ENCODE measurements around the gene SCNN1A. TPM values are rescaled to one million over a fixed set of nuclear protein-coding genes. Genes with fewer than 3 reads are reported as not detected.
A peak's percentile ranks its signal among the peaks of the same experiment; 100 is the strongest.

The SCNN1A gene
- total and polyA plus RNA-seq, 2 of the 4 experiments (the other 2 are of a cell fraction) = 0.41 TPM; not detected in 1

DNA sequence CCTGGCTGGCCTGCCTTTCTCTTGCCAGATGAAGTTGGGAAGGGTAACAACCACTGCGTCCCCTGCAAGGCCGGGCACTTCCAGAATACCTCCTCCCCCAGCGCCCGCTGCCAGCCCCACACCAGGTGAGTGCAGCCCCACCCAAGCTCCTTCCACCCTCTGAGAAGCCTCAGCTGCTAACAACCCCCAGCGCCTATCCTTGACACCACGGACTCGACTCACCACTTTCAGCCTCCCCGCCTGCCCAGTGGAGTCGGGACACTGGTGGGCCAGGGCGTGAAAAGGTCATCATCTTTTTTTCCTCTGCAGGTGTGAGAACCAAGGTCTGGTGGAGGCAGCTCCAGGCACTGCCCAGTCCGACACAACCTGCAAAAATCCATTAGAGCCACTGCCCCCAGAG, 10.7 kb upstream of the SCNN1A start:
- no TSS peak for BruUV-seq (replicated peaks)
- H4K20me1 ChIP-seq (ENCODE audit: insufficient read depth, low read length) = peaks cover 7% of the 10 kb centered on the region; the same call in 1 of the 2 replicates
- H2BK15ac ChIP-seq (ENCODE audit: low read depth, low read length) = no peak overlapping the region
- H3K27ac ChIP-seq (ENCODE audit: insufficient read depth, low read length) = no peak overlapping the region
- in situ Hi-C loops (cut with MboI; ENCODE audit: low sequenced_read_pairs) (no loop called here), intact Hi-C loops (cut with micrococcal nuclease) (no loop called here), dilution Hi-C loops (cut with HindIII; ENCODE audit: low sequenced_read_pairs, unreplicated experiment) (no loop called here)
- TF ChIP-seq, protein P1, sequence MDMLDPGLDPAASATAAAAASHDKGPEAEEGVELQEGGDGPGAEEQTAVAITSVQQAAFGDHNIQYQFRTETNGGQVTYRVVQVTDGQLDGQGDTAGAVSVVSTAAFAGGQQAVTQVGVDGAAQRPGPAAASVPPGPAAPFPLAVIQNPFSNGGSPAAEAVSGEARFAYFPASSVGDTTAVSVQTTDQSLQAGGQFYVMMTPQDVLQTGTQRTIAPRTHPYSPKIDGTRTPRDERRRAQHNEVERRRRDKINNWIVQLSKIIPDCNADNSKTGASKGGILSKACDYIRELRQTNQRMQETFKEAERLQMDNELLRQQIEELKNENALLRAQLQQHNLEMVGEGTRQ (IDR thresholded peaks at IDR 0.05; ENCODE audit: low read depth, low read length) = no peak
- no peak for TF ChIP-seq SMC3 (IDR thresholded peaks at IDR 0.05; ENCODE audit: low read depth, low read length)
- TF ChIP-seq RCOR1 (IDR thresholded peaks at IDR 0.05; ENCODE audit: insufficient replicate concordance, low read length) = no peak
- TF ChIP-seq CEBPB (IDR thresholded peaks at IDR 0.05; ENCODE audit: low read depth, low read length) = no peak
- no peak for TF ChIP-seq MAZ (IDR thresholded peaks at IDR 0.05; ENCODE audit: borderline replicate concordance, low read depth, low read length)
- no peak for TF ChIP-seq BHLHE40 (IDR thresholded peaks at IDR 0.05; ENCODE audit: low read depth, low read length)
- no peak for TF ChIP-seq FOS (IDR thresholded peaks at IDR 0.05; ENCODE audit: low read depth, low read length)
- TF ChIP-seq MXI1 (IDR thresholded peaks at IDR 0.05; ENCODE audit: borderline replicate concordance, low read depth, low read length) = no peak
- TF ChIP-seq RFX5 (IDR thresholded peaks at IDR 0.05; ENCODE audit: low read depth, low read length) = no peak
- TF ChIP-seq, protein P2, sequence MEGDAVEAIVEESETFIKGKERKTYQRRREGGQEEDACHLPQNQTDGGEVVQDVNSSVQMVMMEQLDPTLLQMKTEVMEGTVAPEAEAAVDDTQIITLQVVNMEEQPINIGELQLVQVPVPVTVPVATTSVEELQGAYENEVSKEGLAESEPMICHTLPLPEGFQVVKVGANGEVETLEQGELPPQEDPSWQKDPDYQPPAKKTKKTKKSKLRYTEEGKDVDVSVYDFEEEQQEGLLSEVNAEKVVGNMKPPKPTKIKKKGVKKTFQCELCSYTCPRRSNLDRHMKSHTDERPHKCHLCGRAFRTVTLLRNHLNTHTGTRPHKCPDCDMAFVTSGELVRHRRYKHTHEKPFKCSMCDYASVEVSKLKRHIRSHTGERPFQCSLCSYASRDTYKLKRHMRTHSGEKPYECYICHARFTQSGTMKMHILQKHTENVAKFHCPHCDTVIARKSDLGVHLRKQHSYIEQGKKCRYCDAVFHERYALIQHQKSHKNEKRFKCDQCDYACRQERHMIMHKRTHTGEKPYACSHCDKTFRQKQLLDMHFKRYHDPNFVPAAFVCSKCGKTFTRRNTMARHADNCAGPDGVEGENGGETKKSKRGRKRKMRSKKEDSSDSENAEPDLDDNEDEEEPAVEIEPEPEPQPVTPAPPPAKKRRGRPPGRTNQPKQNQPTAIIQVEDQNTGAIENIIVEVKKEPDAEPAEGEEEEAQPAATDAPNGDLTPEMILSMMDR (conservative IDR thresholded peaks at IDR 0.05; ENCODE audit: low read depth, low read length) = no peak
- TF ChIP-seq, protein P3, sequence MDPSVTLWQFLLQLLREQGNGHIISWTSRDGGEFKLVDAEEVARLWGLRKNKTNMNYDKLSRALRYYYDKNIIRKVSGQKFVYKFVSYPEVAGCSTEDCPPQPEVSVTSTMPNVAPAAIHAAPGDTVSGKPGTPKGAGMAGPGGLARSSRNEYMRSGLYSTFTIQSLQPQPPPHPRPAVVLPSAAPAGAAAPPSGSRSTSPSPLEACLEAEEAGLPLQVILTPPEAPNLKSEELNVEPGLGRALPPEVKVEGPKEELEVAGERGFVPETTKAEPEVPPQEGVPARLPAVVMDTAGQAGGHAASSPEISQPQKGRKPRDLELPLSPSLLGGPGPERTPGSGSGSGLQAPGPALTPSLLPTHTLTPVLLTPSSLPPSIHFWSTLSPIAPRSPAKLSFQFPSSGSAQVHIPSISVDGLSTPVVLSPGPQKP (IDR thresholded peaks at IDR 0.05; ENCODE audit: borderline replicate concordance, low read depth, low read length) = no peak
- no peak for TF ChIP-seq POLR2A (IDR thresholded peaks at IDR 0.05; ENCODE audit: low read depth, low read length)
- no peak for TF ChIP-seq MAFK (IDR thresholded peaks at IDR 0.05; ENCODE audit: low read depth, low read length)
- TF ChIP-seq CHD1 (IDR thresholded peaks at IDR 0.05; ENCODE audit: low read depth, low read length) = no peak
- peaks cover 36% of the 10 kb centered on the region for H3K9me1 ChIP-seq (ENCODE audit: insufficient read depth, low read length)
- H4K5ac ChIP-seq (ENCODE audit: low read depth, low read length) = no peak overlapping the region
- peaks cover 20% of the 10 kb centered on the region for H3K4me1 ChIP-seq (ENCODE audit: control insufficient read depth, insufficient read depth, low read length)
- no peak overlapping the region for H4K91ac ChIP-seq (ENCODE audit: insufficient read depth, low read depth, low read length)
- no peak overlapping the region for H4K8ac ChIP-seq (ENCODE audit: low read depth in 2 of 2, low read length in 2 of 2)
- no peak for DNase-seq
- H3K79me1 ChIP-seq (ENCODE audit: low read depth in 1 of 2, low read length in 2 of 2) = peaks cover 27 to 59% of the 10 kb centered on the region in 2 experiments; a peak in 3 of 4 replicates
- H2AK9ac ChIP-seq (replicated peaks; ENCODE audit: low read depth, low read length, poor library complexity) = no peak overlapping the region
- POLR2A ChIA-PET (ENCODE audit: unreplicated experiment) = no interaction called here
- no peak overlapping the region for H2BK120ac ChIP-seq (ENCODE audit: low read depth, low read length)
- H3K4me3 ChIP-seq (ENCODE audit: insufficient read depth, low read depth, low read length) = no peak overlapping the region
- no peak overlapping the region for H2AK5ac ChIP-seq (ENCODE audit: low read depth, low read length)
- no peak overlapping the region for H3K14ac ChIP-seq (replicated peaks; ENCODE audit: low read depth, low read length)
- H3K56ac ChIP-seq (ENCODE audit: extremely low read depth, insufficient read depth, low read length) = no peak overlapping the region
- H2AFZ ChIP-seq (replicated peaks; ENCODE audit: low read length, poor library complexity) = no peak overlapping the region
- ATAC-seq (ENCODE audit: low read depth) = no peak
- peaks cover 42% of the 10 kb centered on the region for H3K36me3 ChIP-seq (ENCODE audit: control insufficient read depth, insufficient read depth, low read length)
- H3K4ac ChIP-seq (ENCODE audit: low read depth, low read length) = no peak overlapping the region
- H3K9me3 ChIP-seq (ENCODE audit: control insufficient read depth, insufficient read depth, low read length) = no peaks in the 10 kb centered on the region
- CTCF ChIA-PET = no interaction called here
- H2BK20ac ChIP-seq (ENCODE audit: low read depth, low read length) = no peak overlapping the region
- no peak overlapping the region for H3K18ac ChIP-seq (ENCODE audit: low read depth, low read length)
- H3K9ac ChIP-seq (ENCODE audit: low read depth, low read length) = peak overlapping the region; percentile 14; the same call in 1 of the 2 replicates
- H3K23ac ChIP-seq (ENCODE audit: low read depth, low read length) = no peak overlapping the region
- WGBS, 2 experiments (ENCODE audit: extremely low coverage in 2 of 2, insufficient read length in 1 of 2) = no CpG with 5 or more reads among the region's 11 CpGs
- no peaks in the 10 kb centered on the region for H3K27me3 ChIP-seq (ENCODE audit: control insufficient read depth, insufficient read depth, low read length)
- no peak overlapping the region for H2BK5ac ChIP-seq (ENCODE audit: low read depth, low read length, poor library complexity, severe bottlenecking)
- H3K4me2 ChIP-seq (ENCODE audit: low read depth, low read length) = no peak overlapping the region

Data from IMR-90 (cell line).